Stimulated activated naive CD4-positive, alpha-beta T cell (primary cell): ENCODE results near the gene EFCAB10.
"Not testable (repeated sequence)": the region's sequence is repeated elsewhere in the genome, so short reads cannot be mapped to it uniquely, and the experiment has no call there.

Source experiments
- DNase-seq, 6 experiments: peaks; one replicate each; lab custom pipeline; 2025; lab: John Stamatoyannopoulos, UW

The EFCAB10 gene

GRCh38 chr7:105530546-105530945 lies 50.7 kb downstream of the EFCAB10 start:
- no peak for DNase-seq

DNA sequence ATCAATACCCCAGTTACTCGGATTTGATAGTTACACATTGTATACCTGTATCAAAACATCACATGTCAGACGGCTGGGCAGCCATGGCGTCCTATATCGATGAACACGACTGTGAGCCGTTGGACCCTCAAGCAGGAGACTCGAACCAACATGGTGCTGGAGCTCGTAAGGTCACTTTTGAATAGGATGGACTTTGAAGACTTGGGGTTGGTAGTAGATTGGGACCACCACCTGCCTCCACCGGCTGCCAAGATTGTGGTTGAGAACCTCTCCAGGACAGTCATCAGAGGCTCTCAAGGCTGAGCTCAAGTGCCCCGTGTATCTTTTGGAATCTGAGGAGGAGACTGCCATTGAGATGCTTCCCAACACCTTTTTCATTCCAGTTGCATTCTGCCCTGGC lies 51.2 kb downstream of the EFCAB10 start:
- no peak for DNase-seq

DNA sequence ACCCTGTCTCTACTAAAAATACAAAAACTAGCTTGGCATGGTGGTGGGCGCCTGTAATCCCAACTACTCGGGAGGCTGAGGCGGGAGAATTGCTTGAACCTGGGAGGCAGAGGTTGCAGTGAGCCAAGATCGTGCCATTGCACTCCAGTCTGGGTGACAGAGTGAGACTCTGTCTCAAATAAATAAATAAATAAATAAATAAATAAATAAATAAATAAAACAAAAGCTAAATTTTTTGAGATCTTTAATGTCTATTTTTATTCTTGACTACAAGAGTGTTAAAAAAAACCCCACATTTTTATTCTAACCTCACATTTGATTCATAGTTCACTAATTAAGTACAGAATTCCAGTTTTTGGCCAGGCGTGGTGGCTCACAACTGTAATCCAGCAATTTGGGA lies 53.6 kb downstream of the EFCAB10 start:
- DNase-seq, result not testable (repeated sequence)

- DNase-seq, result no peak
Observed at GRCh38 chr7:105524840-105525239, 56.5 kb downstream of the EFCAB10 start.

DNA sequence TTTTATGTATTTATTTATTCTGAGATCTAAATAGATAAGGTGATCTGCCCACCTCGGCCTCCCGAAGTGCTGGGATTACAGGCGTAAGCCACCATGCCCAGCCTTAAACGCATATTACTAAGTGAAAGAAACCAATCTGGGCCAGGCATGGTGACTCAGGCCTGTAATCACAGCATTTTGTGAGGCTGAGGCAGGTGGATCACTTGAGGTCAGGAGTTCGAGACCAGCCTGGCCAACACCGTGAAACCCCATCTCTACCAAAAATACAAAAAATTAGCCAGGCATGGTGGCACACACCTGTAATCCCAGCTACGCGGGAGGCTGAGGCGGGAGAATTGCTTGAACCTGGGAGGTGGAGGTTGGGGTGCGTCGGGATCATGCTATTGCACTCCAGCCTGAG lies 56.9 kb downstream of the EFCAB10 start:
- not testable (repeated sequence) for DNase-seq

- peak; percentile 48 to 81 (median 70) for DNase-seq
Observed at GRCh38 chr7:105521717-105522463, 59.4 kb downstream of the EFCAB10 start, which contains the start of gene PUS7. TSS of gene PUS7 (minus strand) at chr7:105522271. CDS start at chr7:105508512, 13,759 bp downstream.

DNA sequence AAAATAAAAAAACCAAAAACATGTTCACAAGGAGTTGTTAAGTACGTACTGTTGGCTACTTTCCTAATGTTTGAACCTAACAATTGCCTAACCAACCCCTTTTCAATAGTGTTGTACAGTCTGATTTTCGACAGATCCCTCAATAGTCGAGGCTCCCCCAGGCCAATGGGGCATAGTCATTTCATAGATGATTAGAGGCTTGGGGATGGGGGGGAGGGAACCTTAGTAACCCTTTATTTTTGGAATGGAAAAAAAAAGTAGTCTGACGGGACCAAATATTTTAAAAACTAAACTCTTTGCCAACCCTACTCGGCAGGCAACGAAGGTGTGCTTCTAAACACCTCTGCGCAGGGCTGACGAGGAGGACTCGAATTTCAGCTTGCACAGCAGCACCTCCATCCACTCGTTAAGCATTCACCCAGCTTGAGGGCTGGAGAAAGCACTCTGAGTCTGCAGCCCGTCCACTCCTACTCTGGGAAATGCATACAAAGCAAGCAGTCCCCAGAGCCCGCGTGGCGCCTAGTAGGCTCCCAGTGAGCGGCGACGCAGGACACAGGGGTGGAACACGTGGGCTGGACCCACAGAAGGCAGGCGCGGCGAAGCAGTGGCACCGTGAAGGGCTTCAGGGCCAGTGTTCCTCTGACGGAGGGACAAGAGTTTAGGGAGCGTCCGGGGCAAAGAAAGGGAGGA lies 60.1 kb downstream of the EFCAB10 start:
- peak in 3 of 6 experiments; percentile 22 to 29 (median 28) for DNase-seq

- not testable (repeated sequence) for DNase-seq
Observed at GRCh38 chr7:105520620-105521019, 60.7 kb downstream of the EFCAB10 start.

DNA sequence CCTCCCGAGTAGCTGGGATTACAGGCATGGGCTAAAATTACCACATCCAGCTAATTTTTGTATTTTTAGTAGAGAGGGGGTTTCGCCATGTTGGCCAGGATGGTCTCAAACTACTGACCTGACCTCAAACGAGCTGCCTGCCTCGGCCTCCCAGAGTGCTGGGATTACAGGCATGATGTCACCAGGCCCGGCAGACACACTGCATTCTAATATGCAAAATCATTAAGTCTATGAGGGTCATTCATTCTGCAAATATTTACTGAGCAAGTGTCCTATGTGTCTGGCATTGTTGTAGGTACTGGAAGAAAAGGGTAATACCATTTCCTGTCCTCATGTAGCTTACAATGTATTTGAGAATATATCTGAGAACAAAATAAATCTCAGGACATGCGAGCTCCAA lies 61.9 kb downstream of the EFCAB10 start:
- DNase-seq, result no peak

DNA sequence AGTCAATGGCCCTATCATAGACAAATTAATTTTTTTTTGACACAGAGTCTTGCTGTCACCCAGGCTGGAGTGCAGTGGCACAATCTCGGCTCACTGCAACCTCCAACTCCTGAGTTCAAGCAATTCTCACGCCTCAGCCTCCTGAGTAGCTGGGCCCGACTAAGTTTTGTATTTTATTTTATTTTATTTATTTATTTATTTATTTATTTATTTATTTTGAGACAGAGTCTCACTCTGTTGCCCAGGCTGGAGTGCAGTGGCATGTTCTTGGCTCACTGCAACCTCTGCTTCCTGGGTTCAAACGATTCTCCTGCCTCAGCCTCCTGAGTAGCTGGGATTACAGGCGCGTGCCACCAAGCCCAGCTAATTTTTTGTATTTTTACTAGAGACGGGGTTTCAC lies 65.7 kb downstream of the EFCAB10 start:
- DNase-seq, result not testable (repeated sequence)
